ENCODE results near the gene CALN1.

The CALN1 gene

DNA sequence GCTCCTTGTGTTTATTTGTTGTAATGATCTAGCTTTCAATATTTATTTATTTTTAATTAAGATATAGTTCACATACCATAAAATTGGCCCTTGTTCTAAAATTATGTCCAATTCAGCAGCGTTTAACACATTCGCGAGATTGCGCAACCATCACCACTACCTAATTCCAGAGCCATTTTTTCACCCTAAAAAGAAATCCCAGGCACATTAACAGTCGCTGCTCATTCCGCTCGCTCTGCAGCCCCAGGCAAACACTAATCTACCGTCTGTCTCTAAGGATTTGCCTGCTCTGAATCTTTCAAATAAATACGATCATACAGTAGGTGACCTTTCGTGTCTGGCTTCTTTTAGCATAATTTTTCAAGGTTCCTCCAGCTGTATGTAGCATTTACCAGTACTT is 616.7 kb downstream of the CALN1 start:
- Histone ChIP-seq H4K8ac (ENCODE audit: low read length) (no peak overlapping the region), H3K4me1 (ENCODE audit: control insufficient read depth, insufficient read depth, low read depth, low read length) (no peaks in the 10 kb centered on the region), H2AK5ac (ENCODE audit: low read length, severe bottlenecking) (no peak overlapping the region), H2BK15ac (ENCODE audit: low read depth, poor library complexity, severe bottlenecking) (no peak overlapping the region), H2AFZ (ENCODE audit: low read depth, low read length) (no peak overlapping the region), H3K14ac (ENCODE audit: low read length in 2 of 2) (no peak overlapping the region), H4K91ac (ENCODE audit: low read length) (no peak overlapping the region), H3K23ac (ENCODE audit: low read length in 2 of 2) (no peak overlapping the region), H2BK5ac (ENCODE audit: low read depth, low read length, poor library complexity, severe bottlenecking) (no peak overlapping the region), H3K27me3 (ENCODE audit: control insufficient read depth in 1 of 2, insufficient read depth in 1 of 2, low read length in 2 of 2) (no peaks in the 10 kb centered on the region), H3K9me3 (ENCODE audit: control insufficient read depth, low read length) (no peaks in the 10 kb centered on the region), H3K9ac (ENCODE audit: low read length) (no peak overlapping the region), H3K4ac (ENCODE audit: low read depth in 1 of 2, low read length in 2 of 2) (no peak overlapping the region), H3K18ac (ENCODE audit: low read depth in 1 of 2, low read length in 2 of 2) (no peak overlapping the region), H3K4me2 (ENCODE audit: low read length, poor library complexity, severe bottlenecking) (no peak overlapping the region), H3K27ac (ENCODE audit: low read length, poor library complexity, severe bottlenecking) (no peak overlapping the region), H3K36me3 (ENCODE audit: control insufficient read depth in 1 of 2, insufficient read depth in 2 of 2, low read depth in 1 of 2, low read length in 2 of 2) (no peaks in the 10 kb centered on the region), H3K4me3 (ENCODE audit: insufficient read depth in 1 of 2, low read depth in 1 of 2, low read length in 2 of 2) (no peak overlapping the region), H2BK12ac (ENCODE audit: low read length in 2 of 2) (no peak overlapping the region), H3K79me1 (replicated peaks; ENCODE audit: low read length, poor library complexity, severe bottlenecking) (no peaks in the 10 kb centered on the region), H2BK120ac (ENCODE audit: low read depth, low read length) (no peak overlapping the region)
- 95% methylated on average over 10 of the region's 10 CpGs for WGBS
- DNase-seq = no peak

DNA sequence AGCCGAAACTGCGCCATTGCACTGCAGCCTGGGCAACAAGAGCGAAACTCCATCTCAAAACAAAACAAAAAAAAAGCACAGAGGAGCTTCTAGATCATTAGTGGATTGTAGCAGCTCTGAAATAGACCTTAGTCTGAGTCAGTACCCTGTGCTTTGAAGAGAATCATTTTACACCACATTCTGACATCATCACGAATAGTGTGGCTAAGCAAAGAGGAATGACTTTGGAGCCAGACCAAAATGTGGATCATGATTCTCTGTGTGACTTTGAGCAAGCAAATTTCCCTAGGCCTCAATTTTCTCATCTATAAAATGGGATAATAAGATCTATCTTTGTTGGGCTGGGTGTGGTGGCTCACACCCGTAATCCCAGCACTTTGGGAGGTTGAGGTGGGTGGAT is 618.9 kb downstream of the CALN1 start:
- H3K4ac ChIP-seq (ENCODE audit: low read depth in 1 of 2, low read length in 2 of 2) = no peak overlapping the region
- H3K9me3 ChIP-seq (ENCODE audit: control insufficient read depth, low read length) = peaks cover under 1% of the 10 kb centered on the region
- H4K91ac ChIP-seq (ENCODE audit: low read length) = no peak overlapping the region
- H4K8ac ChIP-seq (ENCODE audit: low read length) = no peak overlapping the region
- H3K27ac ChIP-seq (ENCODE audit: low read length, poor library complexity, severe bottlenecking) = no peak overlapping the region
- no peak overlapping the region for H2BK12ac ChIP-seq (ENCODE audit: low read length in 2 of 2)
- no peaks in the 10 kb centered on the region for H3K4me1 ChIP-seq (ENCODE audit: control insufficient read depth, insufficient read depth, low read depth, low read length)
- H3K4me2 ChIP-seq (ENCODE audit: low read length, poor library complexity, severe bottlenecking) = no peak overlapping the region
- no peak overlapping the region for H3K18ac ChIP-seq (ENCODE audit: low read depth in 1 of 2, low read length in 2 of 2)
- H3K27me3 ChIP-seq (ENCODE audit: control insufficient read depth in 1 of 2, insufficient read depth in 1 of 2, low read length in 2 of 2) = no peaks in the 10 kb centered on the region
- WGBS = 60% methylated on average over 1 of the region's 5 CpGs
- H2AK5ac ChIP-seq (ENCODE audit: low read length, severe bottlenecking) = no peak overlapping the region
- no peak overlapping the region for H3K9ac ChIP-seq (ENCODE audit: low read length)
- H2BK5ac ChIP-seq (ENCODE audit: low read depth, low read length, poor library complexity, severe bottlenecking) = no peak overlapping the region
- H3K36me3 ChIP-seq (ENCODE audit: control insufficient read depth in 1 of 2, insufficient read depth in 2 of 2, low read depth in 1 of 2, low read length in 2 of 2) = no peaks in the 10 kb centered on the region
- H2AFZ ChIP-seq (ENCODE audit: low read depth, low read length) = no peak overlapping the region
- no peak overlapping the region for H3K14ac ChIP-seq (ENCODE audit: low read length in 2 of 2)
- H3K4me3 ChIP-seq (ENCODE audit: insufficient read depth in 1 of 2, low read depth in 1 of 2, low read length in 2 of 2) = no peak overlapping the region
- no peak overlapping the region for H3K23ac ChIP-seq (ENCODE audit: low read length in 2 of 2)
- H2BK120ac ChIP-seq (ENCODE audit: low read depth, low read length) = no peak overlapping the region
- no peak for DNase-seq
- no peaks in the 10 kb centered on the region for H3K79me1 ChIP-seq (replicated peaks; ENCODE audit: low read length, poor library complexity, severe bottlenecking)
- H2BK15ac ChIP-seq (ENCODE audit: low read depth, poor library complexity, severe bottlenecking) = no peak overlapping the region

DNA sequence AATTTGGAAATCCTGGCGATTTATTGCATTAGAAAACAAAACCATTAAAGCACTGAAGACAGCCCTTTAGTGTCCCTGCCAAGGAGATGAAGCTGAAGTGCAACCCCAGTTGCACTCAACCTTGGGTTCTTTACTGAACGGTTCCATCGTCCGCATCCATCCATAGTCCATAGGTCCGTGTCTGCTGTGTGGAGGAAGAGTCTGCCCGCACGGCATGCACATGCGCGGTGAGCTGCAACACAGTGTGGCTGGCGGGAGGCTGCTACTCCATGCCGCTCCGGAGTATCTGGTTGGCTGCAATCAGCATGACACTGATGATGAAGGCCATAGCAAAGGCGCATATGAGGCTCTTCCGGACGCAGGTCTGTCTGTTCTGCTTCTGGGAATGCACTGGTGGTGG is 624.6 kb downstream of the CALN1 start:
- H2BK15ac ChIP-seq (ENCODE audit: low read depth, poor library complexity, severe bottlenecking) = no peak overlapping the region
- WGBS = 91% methylated on average over 15 of the region's 15 CpGs
- H2AK5ac ChIP-seq (ENCODE audit: low read length, severe bottlenecking) = no peak overlapping the region
- no peak overlapping the region for H3K23ac ChIP-seq (ENCODE audit: low read length in 2 of 2)
- H3K27ac ChIP-seq (ENCODE audit: low read length, poor library complexity, severe bottlenecking) = no peak overlapping the region
- no peak overlapping the region for H3K14ac ChIP-seq (ENCODE audit: low read length in 2 of 2)
- peaks cover 25% of the 10 kb centered on the region for H3K9me3 ChIP-seq (ENCODE audit: control insufficient read depth, low read length)
- peak; percentile 3 for DNase-seq
- no peak overlapping the region for H2BK120ac ChIP-seq (ENCODE audit: low read depth, low read length)
- no peak overlapping the region for H3K9ac ChIP-seq (ENCODE audit: low read length)
- no peaks in the 10 kb centered on the region for H3K36me3 ChIP-seq (ENCODE audit: control insufficient read depth in 1 of 2, insufficient read depth in 2 of 2, low read depth in 1 of 2, low read length in 2 of 2)
- no peaks in the 10 kb centered on the region for H3K79me1 ChIP-seq (replicated peaks; ENCODE audit: low read length, poor library complexity, severe bottlenecking)
- H2AFZ ChIP-seq (ENCODE audit: low read depth, low read length) = no peak overlapping the region
- H2BK12ac ChIP-seq (ENCODE audit: low read length in 2 of 2) = no peak overlapping the region
- no peak overlapping the region for H4K91ac ChIP-seq (ENCODE audit: low read length)
- H3K27me3 ChIP-seq (ENCODE audit: control insufficient read depth in 1 of 2, insufficient read depth in 1 of 2, low read length in 2 of 2) = no peaks in the 10 kb centered on the region
- no peak overlapping the region for H2BK5ac ChIP-seq (ENCODE audit: low read depth, low read length, poor library complexity, severe bottlenecking)
- H3K18ac ChIP-seq (ENCODE audit: low read depth in 1 of 2, low read length in 2 of 2) = no peak overlapping the region
- H3K4ac ChIP-seq (ENCODE audit: low read depth in 1 of 2, low read length in 2 of 2) = no peak overlapping the region
- no peaks in the 10 kb centered on the region for H3K4me1 ChIP-seq (ENCODE audit: control insufficient read depth, insufficient read depth, low read depth, low read length)
- no peak overlapping the region for H3K4me2 ChIP-seq (ENCODE audit: low read length, poor library complexity, severe bottlenecking)
- no peak overlapping the region for H4K8ac ChIP-seq (ENCODE audit: low read length)
- no peak overlapping the region for H3K4me3 ChIP-seq (ENCODE audit: insufficient read depth in 1 of 2, low read depth in 1 of 2, low read length in 2 of 2)

DNA sequence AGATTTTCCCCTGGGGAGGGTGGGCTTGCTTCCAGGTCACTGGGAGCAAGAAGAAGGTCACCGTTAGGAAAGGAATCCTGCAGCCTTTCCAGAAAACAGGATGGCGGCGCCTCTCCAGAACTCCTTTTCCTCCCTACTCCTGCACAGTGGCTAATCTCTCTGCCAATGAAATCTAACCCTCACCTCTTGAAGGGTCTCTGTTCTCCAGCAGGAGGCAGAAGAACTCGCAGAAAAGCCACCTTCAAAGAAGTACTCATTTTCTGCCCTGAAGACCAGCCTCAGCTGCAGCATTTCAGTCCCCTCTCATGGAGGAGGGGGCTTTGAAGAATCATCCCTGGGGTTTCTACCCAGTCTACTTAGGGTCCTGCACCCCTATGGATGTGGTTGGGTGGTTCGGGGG is 626.9 kb downstream of the CALN1 start:
- Histone ChIP-seq H3K9ac (ENCODE audit: low read length) (no peak overlapping the region), H3K79me1 (replicated peaks; ENCODE audit: low read length, poor library complexity, severe bottlenecking) (no peaks in the 10 kb centered on the region), H2AFZ (ENCODE audit: low read depth, low read length) (no peak overlapping the region), H2AK5ac (ENCODE audit: low read length, severe bottlenecking) (no peak overlapping the region), H3K27me3 (ENCODE audit: control insufficient read depth in 1 of 2, insufficient read depth in 1 of 2, low read length in 2 of 2) (no peaks in the 10 kb centered on the region), H3K14ac (ENCODE audit: low read length in 2 of 2) (no peak overlapping the region), H3K4me1 (ENCODE audit: control insufficient read depth, insufficient read depth, low read depth, low read length) (no peaks in the 10 kb centered on the region), H3K18ac (ENCODE audit: low read depth in 1 of 2, low read length in 2 of 2) (no peak overlapping the region), H3K4ac (ENCODE audit: low read depth in 1 of 2, low read length in 2 of 2) (no peak overlapping the region), H3K9me3 (ENCODE audit: control insufficient read depth, low read length) (peaks cover 25% of the 10 kb centered on the region), H4K8ac (ENCODE audit: low read length) (no peak overlapping the region), H3K4me2 (ENCODE audit: low read length, poor library complexity, severe bottlenecking) (no peak overlapping the region), H2BK120ac (ENCODE audit: low read depth, low read length) (no peak overlapping the region), H3K23ac (ENCODE audit: low read length in 2 of 2) (no peak overlapping the region), H3K4me3 (ENCODE audit: insufficient read depth in 1 of 2, low read depth in 1 of 2, low read length in 2 of 2) (no peak overlapping the region), H2BK12ac (ENCODE audit: low read length in 2 of 2) (no peak overlapping the region), H3K27ac (ENCODE audit: low read length, poor library complexity, severe bottlenecking) (no peak overlapping the region), H3K36me3 (ENCODE audit: control insufficient read depth in 1 of 2, insufficient read depth in 2 of 2, low read depth in 1 of 2, low read length in 2 of 2) (no peaks in the 10 kb centered on the region), H2BK15ac (ENCODE audit: low read depth, poor library complexity, severe bottlenecking) (no peak overlapping the region), H4K91ac (ENCODE audit: low read length) (no peak overlapping the region), H2BK5ac (ENCODE audit: low read depth, low read length, poor library complexity, severe bottlenecking) (no peak overlapping the region)
- no peak for DNase-seq
- WGBS = 81% methylated on average over 4 of the region's 5 CpGs
